IPS-NIHi11 (cell line): ENCODE measurements around the gene RPS3.

ENCODE experiments used
- DNase-seq: peaks from one replicate; pipeline ENCODE4 v3.0.0; 2012; ENCODE audit warnings: mixed read lengths, low spot score

RPS3 gene

DNA sequence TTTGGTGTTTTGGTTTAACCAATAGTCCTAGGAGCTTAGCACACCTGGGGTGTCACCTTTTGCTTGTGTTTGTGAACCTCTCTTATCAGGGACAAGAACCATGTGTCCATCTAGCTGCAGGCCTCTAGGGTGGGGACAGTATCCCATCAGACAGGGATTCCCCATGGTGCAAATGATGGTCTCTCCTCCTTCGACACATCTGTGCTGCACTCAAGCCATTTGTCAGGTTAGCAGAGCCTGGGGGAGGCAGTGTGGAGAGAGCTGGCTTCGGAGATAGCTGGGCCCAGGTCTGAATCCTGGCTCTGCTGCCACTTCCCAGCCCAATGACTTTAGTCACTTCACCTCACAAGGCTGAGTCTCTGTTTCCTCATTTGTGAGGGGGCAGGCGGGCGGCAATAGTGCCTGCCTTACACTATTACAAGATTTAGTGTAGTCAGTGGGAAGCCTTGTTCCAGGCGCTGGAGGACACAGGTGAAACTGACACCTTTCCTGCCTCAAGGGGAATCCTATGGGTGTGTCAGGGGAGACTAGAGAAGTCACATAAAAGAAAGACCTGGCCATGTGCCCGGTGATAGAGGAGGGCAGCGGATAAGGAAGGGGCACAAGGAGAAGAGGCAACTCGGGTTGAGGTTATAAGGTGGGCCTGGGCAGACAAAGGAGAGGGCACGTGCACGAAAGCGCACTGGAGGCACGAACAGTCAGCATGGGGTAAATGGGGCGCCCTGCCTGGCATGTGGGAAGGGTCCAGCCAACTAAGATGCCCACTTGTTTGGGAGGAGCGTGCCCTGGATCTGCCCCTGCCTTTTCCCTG lies 21.1 kb downstream of the RPS3 start:
- DNase-seq: peak; percentile 4

DNA sequence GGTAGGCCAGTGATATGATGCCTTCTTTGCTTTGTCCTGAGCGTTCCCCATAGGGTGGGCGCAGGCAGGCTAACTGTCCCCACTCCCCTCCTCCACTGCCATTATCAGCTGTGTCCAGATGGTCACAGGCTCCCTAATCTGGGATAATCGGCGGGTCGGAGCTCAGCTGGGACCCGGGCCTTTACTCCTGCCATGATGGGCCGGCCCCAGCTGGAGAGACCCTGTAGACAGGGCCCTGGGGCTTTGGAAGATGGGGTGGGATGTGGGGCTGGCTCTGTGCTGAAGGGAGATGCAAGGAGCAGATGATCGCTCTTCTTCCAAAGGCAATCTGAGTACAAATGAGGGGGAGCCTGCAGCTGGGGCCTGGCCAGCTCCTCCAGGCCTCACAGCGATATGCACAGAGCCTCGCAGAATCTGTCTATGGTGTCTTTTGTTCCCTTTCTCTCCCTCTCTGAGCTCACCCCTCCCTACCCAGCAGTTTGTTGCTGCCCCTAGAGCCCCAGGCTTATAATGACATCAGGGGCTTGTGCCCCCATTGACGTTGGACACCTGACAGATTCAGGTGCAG lies 21.8 kb downstream of the RPS3 start:
- DNase-seq: peak; percentile 21

GRCh38 chr11:75421902-75422247 lies 22.6 kb downstream of the RPS3 start:
- DNase-seq: no peak

DNA sequence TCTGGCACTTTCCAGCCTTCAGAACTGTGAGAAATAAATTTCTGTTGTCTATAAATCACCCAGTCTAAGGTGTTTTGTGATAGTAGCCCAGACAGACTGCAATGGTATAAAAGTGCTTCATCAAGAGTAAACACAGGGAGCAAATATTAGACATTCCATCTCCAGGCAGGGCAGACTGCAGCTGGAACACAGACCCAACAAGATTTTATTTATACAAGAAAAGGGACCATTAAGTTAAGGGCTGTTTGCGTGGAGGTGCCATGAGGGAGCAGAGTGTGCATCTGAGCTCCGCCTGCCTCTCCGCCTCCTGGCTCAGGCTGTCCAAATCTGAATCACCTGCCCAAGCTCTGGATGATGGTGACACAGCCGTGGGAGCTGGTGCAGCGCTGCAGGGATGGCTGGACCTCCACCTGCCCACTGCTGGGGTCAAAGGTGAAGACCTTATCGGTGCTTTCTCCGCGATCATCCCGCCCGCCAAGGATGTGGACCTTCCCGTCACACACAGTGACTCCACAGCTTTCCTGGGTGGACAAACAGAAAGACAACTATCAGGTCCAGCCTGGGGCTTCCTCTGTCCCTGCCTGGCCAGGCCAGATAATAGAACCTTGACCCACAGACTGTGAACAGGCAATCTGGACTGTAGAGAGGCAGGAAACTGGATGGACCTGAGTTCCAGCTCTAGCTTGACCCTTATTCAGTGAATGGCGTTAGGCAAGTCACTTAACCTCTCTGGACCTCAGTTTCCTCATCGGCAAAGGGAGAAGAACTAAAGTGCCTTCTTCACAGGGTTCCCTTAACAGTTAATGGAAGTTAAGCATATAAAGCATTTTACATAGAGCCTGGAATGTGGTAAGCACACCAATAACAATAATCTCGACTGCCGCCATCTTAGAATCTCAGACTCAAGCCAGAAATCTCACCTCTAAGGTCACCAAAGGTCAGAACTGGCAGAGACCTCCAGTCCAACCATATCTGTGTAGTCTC lies 23.2 kb downstream of the RPS3 start:
- DNase-seq: peak; percentile 2

- DNase-seq: no peak
These were observed 24.4 kb downstream of the RPS3 start for GRCh38 chr11:75423721-75424120.

- no peak for DNase-seq
These were observed 25.1 kb downstream of the RPS3 start for GRCh38 chr11:75424396-75424795.

DNA sequence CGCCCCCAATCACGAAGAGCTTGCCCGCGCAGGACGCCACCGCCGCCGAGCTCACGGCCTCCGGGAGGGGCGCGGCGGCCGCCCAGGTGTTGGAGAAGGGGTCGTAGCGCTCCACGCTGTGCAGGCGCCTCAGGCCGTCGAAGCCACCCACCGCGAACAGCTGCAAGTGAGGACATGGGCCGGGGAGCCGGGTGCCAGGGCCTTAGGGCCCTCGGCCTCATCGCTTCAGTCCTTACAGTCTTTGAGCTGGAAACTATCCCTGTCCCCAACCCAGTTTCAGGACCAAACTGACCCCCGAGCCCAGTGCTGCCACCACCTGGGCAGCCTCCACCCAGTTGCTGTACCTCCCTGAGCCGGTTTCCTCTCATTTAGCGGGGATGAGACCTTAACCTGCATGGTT lies 26.1 kb downstream of the RPS3 start:
- DNase-seq: peak; percentile 81

- DNase-seq: no peak
These were observed 27.4 kb downstream of the RPS3 start for GRCh38 chr11:75426720-75427086.

DNA sequence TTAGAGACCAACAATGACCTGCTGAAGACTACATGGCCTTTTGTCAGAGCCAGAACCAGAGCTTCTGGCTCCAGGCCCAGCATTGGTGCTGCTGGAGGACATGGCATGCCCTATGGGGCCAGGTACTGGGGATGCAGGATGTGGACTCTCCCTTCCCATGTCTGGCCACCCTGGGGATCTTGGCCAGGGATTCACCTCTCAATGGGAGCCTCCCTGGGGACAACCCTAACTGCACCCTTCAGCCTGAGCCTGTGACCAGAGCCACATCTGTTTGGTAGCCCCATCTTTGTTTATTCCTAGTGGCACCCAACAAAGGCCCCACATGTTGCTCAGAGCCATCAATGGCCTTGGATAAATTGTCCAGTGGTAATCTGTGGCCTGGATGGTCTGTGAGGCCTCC lies 27.9 kb downstream of the RPS3 start:
- no peak for DNase-seq

GRCh38 chr11:75428281-75428724 lies 29.0 kb downstream of the RPS3 start:
- DNase-seq: peak; percentile 89

GRCh38 chr11:75428989-75429640 lies 29.8 kb downstream of the RPS3 start:
- DNase-seq: no peak

DNA sequence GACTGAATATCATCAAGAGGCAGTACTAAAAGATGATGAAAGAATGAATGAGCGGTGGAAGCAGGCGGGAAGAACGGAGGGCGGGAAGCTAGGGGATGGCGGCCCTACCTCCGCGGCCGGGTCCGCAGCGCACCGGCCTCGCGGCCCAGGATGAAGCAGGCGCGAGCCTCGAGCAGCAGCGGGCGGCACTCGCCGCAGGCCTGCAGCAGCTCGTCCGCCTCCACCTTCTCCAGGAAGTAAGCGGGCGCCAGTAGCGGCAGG lies 30.3 kb downstream of the RPS3 start:
- no peak for DNase-seq

GRCh38 chr11:75429902-75430713 lies 30.8 kb downstream of the RPS3 start:
- peak; percentile 86 for DNase-seq

DNA sequence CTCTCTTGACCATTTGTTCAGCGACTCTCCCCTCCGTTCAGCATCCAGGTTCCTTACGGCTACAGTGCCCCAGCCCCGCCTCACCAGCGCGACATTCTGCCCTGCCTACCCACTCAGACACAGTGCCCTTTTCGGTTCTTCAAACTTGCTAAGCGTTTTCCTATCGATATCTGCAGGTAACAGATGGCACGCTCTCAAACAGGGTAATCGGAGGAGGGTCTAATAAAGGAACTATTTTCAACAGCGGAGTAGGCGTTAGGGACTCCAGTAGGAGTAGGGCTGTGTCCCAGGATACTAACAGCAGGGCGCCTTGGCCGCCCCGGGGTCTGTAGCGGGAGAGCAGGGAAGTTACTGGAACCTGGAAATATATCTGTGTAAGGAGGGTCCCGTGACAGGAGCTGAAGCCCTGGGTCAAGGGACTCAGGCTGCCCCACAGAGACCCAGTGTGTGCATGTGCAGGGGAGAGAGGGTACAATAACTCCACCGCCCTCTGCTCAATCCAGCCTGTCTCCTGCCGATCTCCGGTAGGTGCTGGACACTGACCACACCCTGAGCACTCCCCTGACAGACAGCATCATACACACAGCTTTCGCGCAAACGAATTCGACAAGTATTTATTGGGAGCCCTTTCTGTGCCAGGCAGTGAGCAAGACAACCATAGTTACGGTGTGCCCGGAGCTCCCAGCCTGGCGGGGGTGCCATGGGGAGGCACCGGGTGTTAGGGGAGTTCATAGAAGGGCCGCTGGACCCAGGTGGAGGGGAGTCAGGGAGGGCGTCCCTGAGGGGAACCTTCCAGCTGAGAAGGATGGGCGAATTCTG lies 31.6 kb downstream of the RPS3 start:
- no peak for DNase-seq

DNA sequence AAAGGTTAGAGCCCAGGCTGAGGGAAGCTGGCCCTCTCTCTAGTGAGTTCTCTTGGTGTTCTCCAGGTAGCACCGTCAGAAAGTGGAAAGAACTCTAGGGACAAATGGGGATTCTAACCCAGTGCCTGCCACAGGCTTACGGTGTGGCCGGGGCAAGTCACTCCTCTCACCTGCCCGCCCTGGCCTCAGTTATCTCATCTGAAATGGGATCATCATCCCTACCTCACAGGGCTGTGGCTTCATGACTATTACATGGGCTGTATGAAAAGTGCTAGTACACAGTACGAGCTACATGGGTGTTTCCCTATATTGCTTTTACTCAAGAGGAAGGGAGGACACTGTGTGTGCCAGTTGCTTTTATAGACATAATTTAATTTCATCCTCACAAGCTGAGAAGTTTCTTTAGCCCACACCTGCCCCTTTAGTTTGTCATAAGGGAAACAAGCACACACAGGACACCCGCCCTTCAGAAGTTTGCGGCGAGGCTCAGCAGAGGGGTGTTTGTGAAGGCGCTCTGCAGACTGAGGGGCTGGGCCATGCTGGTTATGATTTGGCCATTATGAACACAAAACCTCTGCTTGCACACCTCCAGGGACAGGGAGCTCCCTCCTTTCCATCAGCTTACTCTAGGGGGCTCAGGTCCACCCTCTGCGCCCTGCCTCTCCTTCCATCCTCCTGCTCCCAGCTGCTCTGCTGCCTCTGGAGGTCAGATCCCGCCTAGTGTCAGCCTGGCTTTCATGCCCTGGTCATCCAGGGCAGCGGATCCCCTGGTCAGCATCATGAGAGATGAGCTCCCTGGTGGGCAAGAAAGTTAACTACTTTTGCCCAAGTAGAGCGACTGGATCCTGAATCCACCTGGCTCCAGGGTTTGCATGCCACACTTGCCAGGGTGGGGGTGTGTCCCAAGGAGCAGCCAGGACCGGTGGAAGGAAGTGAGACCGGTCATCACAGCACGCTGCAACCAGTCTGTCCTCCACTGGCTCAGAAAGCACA lies 32.5 kb downstream of the RPS3 start:
- DNase-seq: peak; percentile 47

DNA sequence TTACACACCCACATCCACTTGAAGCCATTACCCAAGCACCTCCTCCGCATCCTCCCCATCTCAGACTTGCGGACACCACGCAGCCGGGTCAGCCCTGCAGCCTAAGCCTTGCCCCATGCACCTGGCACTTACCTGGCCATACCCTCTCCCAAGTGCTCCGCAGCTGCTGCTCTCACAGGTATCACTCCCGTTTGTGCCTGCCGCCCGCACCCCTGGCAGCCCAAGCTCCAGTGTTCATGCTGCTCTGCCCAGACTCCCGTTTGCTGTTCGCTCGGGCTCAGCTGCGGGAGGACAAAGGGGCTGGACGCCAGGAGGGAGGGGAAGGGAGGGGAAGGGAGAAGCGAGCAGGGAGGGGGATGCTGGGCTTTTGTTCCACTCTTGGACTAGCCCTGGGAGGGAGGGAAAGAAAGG lies 33.6 kb downstream of the RPS3 start, which contains the start of gene KLHL35:
Gene KLHL35, minus strand, starts transcription at position 293 of the 411 bp plus-strand sequence. CDS start 2,574 bp downstream, outside the sequence.
- peak; percentile 51 for DNase-seq

DNA sequence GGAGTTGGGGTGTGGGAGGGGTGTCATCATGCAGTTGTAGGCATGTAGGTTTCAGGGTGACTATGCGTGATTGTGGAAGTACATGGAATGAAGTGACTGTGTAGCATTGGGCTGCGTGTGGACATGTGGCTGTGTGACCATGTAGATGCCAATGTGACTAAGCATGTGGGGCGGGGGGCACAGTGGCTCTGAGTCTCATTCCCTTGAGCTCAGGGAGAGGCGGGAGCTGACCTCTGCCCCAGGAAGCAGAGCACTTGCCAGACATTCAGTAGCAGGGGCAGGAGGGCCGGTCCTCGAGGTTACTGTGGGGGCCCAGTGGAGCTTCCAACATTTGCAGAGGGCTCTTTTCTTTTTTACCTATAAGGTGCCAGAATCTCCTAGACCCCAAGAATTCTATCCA lies 34.1 kb downstream of the RPS3 start:
- DNase-seq: no peak

DNA sequence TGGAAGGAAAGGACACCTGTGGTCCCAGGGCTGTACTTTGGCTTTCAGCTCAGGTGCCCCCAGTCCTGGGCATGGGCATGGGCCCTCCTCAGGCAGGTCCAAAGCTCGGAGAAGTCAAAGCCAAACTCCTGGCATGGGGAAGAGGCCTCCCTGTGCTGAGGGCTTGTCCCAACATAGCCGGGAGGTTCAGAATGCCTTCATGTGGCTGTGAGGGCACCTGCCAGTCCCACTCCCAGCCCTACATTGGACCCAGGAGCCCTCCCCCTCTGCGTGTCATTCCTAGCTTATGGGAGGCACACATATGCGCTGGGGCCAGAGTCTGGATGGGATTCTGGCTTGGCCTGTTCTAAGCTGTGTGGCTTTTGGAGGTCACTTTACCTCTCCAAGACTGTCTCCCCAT lies 34.7 kb downstream of the RPS3 start:
- no peak for DNase-seq

GRCh38 chr11:75434886-75435570 lies 35.7 kb downstream of the RPS3 start:
- DNase-seq: no peak
